SH-SY5Y (cell line): ENCODE measurements around the gene TGIF2.

Source experiments
- GATA2 ChIP-seq: IDR thresholded peaks from 2 replicates; pipeline ENCODE4 v1.6.1; 2011; ENCODE audit warnings: mild to moderate bottlenecking, low read depth, low read length
- GATA3 ChIP-seq: IDR thresholded peaks from 2 replicates; pipeline ENCODE4 v1.6.1; 2011; ENCODE audit warnings: low read depth, mild to moderate bottlenecking, low read length, moderate library complexity

- TF ChIP-seq GATA2 (no peak), GATA3 (no peak)
Observed at GRCh38 chr20:36613974-36614373, 40.6 kb downstream of the TGIF2 start.
